Thyroid gland (tissue), 4 donors: ENCODE results near the gene ANKRD65. TPM values are rescaled to one million over a fixed set of nuclear protein-coding genes. Genes with fewer than 3 reads are reported as not detected.
A peak's percentile ranks its signal among the peaks of the same experiment; 100 is the strongest.
"Not testable (repeated sequence)": the region's sequence is repeated elsewhere in the genome, so short reads cannot be mapped to it uniquely, and the experiment has no call there.

Source experiments
- DNase-seq, 2 donors: peaks; one replicate each; pipeline ENCODE4 v3.0.0-alpha.2; 2019
- H3K27ac ChIP-seq, 3 donors: fragments of 200-600 bp; sonication (generic); 1 replicate in 2 of 3; 2 replicates in 1 of 3; pipeline ENCODE4 v1.5.1; 2016 to 2019; ENCODE audit warnings: mild to moderate bottlenecking in 1 of 3, moderate library complexity in 1 of 3
- H3K27me3 ChIP-seq: fragments of 200-600 bp; sonication (generic); one replicate; pipeline ENCODE4 v1.5.1; 2019
- H3K36me3 ChIP-seq, 2 donors: fragments of 200-600 bp; sonication (generic); one replicate each; pipeline ENCODE4 v1.5.1; 2016 to 2019
- H3K4me1 ChIP-seq, 2 donors: fragments of 200-600 bp; sonication (generic); one replicate each; pipeline ENCODE4 v1.5.1; 2017 to 2019
- H3K4me3 ChIP-seq, 3 donors: fragments of 200-600 bp; sonication (generic); replicated peaks in 1 of 3; 1 replicate in 2 of 3; 2 replicates in 1 of 3; pipeline ENCODE4 v1.5.1; 2016; ENCODE audit warnings: mild to moderate bottlenecking in 1 of 3
- H3K9me3 ChIP-seq: fragments of 200-600 bp; sonication (generic); one replicate; pipeline ENCODE4 v1.5.1; 2017
- CTCF ChIP-seq, 6 experiments: fragments of 200-600 bp in 3 of 6; fragments of 450-650 bp in 3 of 6; sonication (generic) in 3 of 6; IDR thresholded peaks; one replicate each; pipeline ENCODE4 v1.5.1; 2016 to 2019; ENCODE audit warnings: antibody characterized with exemption in 6 of 6, mild to moderate bottlenecking in 2 of 6, inconsistent platforms in 1 of 6, moderate library complexity in 1 of 6
- POLR2A ChIP-seq, 2 donors: fragments of 450-650 bp; IDR thresholded peaks; one replicate each; pipeline ENCODE4 v1.6.1; 2017; ENCODE audit warnings: antibody characterized with exemption in 2 of 2, mild to moderate bottlenecking in 2 of 2, moderate library complexity in 1 of 2
- WGBS, 2 donors: methylation state at CpG; one replicate each; pipeline ENCODE4 v1.1.5; 2017; 5-methylcytosine and 5-hydroxymethylcytosine counted together
- intact Hi-C: fragments of 100-400 bp; cut with DNase I; formaldehyde crosslinking; loops from one replicate; pipeline ENCODE4 v1.15.1; 2023
- total RNA-seq, 4 donors: library from RNA; depleted of rRNA; stranded (reverse); fragments of >200 nt; gene quantifications; one replicate each; pipeline ENCODE4 v1.2.3, GENCODE V29; 2016

The ANKRD65 gene
- total RNA-seq, 4 donors from 2014 or later: 2.0 to 3.2 (median 2.4) TPM

DNA sequence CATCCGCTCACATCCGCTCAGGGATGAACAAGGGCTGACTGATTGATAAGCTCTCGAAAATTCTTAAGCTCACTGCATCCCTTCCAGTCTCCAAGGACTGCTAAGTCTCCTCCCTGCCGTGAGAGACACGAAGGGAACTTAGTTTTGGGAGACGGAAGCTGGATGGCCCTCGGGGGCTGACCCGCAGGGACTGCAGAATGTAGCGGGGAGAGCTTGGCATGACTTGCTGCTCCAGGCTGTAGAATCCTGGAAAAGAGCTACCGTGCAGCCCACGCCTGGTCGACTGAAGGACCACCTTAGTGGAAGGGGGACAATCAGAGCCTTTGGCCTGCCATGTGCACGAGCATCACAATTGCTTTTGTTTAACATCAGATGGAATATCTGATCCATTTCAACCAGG is 5.3 kb downstream of the ANKRD65 start:
- intact Hi-C loops: no loop called here
- Histone ChIP-seq H3K27me3 (no peaks in the 10 kb centered on the region), H3K9me3 (no peaks in the 10 kb centered on the region), H3K27ac (no peak overlapping the region), H3K4me1 (peaks cover 0 to 5% of the 10 kb centered on the region in 2 donors), H3K4me3 (no peak overlapping the region), H3K36me3 (no peaks in the 10 kb centered on the region)
- TF ChIP-seq POLR2A (IDR thresholded peaks at IDR 0.05) (no peak), CTCF (IDR thresholded peaks at IDR 0.05) (no peak)
- 68 to 77% methylated on average over 13 of the region's 13 CpGs for WGBS, 2 donors
- DNase-seq: no peak

GRCh38 chr1:1412311-1412902 is 8.7 kb downstream of the ANKRD65 start:
- H3K9me3 ChIP-seq, H3K36me3 ChIP-seq, H3K27me3 ChIP-seq, intact Hi-C loops, H3K4me3 ChIP-seq, H3K27ac ChIP-seq, DNase-seq: not testable (repeated sequence)
- WGBS, 2 donors: 92 to 95% methylated on average over 11 of the region's 11 CpGs
- H3K4me1 ChIP-seq: peaks cover 12 to 15% of the 10 kb centered on the region in 2 donors

DNA sequence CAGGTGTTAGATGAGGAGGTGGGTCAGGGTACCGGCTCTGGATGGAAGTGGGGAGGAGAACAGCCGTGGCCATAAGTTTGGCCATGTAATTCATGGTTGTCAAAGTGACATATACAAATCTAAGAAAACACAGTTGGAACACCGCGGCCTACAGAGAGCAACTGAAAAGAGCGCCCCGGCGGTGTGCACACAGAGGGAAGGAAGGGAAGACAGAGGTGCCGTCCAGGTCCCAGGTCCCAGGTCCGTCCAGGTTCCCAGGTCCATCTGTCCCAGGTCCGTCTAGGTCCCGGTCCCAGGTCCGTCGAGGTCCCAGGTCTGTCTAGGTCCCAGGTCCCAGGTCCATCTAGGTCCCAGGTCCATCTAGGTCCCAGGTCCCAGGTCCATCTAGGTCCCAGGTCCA is 9.4 kb downstream of the ANKRD65 start:
- Histone ChIP-seq H3K27me3 (no peaks in the 10 kb centered on the region), H3K36me3 (no peaks in the 10 kb centered on the region), H3K9me3 (no peaks in the 10 kb centered on the region), H3K4me3 (no peak overlapping the region), H3K4me1 (peaks cover 13 to 15% of the 10 kb centered on the region in 2 donors), H3K27ac (no peak overlapping the region)
- intact Hi-C loops: no loop called here
- no peak for DNase-seq
- TF ChIP-seq CTCF (IDR thresholded peaks at IDR 0.05) (no peak), POLR2A (IDR thresholded peaks at IDR 0.05) (no peak)
- WGBS, 2 donors: 94 to 95% methylated on average over 10 to 13 of the region's 13 CpGs

- DNase-seq, H3K27ac ChIP-seq, H3K27me3 ChIP-seq, H3K9me3 ChIP-seq, H3K4me3 ChIP-seq, intact Hi-C loops, H3K36me3 ChIP-seq: not testable (repeated sequence)
- 61 to 65% methylated on average over 8 of the region's 8 CpGs for WGBS, 2 donors
- H3K4me1 ChIP-seq: peaks cover 22 to 28% of the 10 kb centered on the region in 2 donors
These were observed 10.8 kb downstream of the ANKRD65 start for GRCh38 chr1:1410238-1410637.

- Histone ChIP-seq H3K9me3 (no peaks in the 10 kb centered on the region), H3K27ac (peak overlapping the region; percentile 68 to 75 (median 75)), H3K27me3 (no peaks in the 10 kb centered on the region), H3K36me3 (peaks cover 11 to 19% of the 10 kb centered on the region in 2 donors), H3K4me1 (peaks cover 22 to 29% of the 10 kb centered on the region in 2 donors), H3K4me3 (peak overlapping the region; percentile 92 to 98 (median 96))
- intact Hi-C loops: loop anchor here (5.0 kb wide), 1 partner anchor 35 kb away; no protein-coding TSS in a partner anchor
- TF ChIP-seq POLR2A (IDR thresholded peaks at IDR 0.05): no peak
- TF ChIP-seq CTCF (IDR thresholded peaks at IDR 0.05): no peak
- peak; percentile 51 to 53 for DNase-seq
- 13 to 15% methylated on average over 25 to 34 of the region's 41 CpGs for WGBS, 2 donors
These were observed 13.3 kb downstream of the ANKRD65 start for GRCh38 chr1:1407636-1408318.
